ENCODE results near the gene TBC1D1. TPM values are rescaled to one million over a fixed set of nuclear protein-coding genes. Genes with fewer than 3 reads are reported as not detected.

The TBC1D1 gene
- total and polyA plus RNA-seq, 2 of the 8 experiments (the other 6 are each of a cell fraction or from before 2014, with no cell fraction given): 96.9 to 162 TPM

- H3K79me1 ChIP-seq (ENCODE audit: low read depth, low read length): no peaks in the 10 kb centered on the region
- no peak overlapping the region for H3K56ac ChIP-seq (replicated peaks; ENCODE audit: insufficient read length, low read depth, low read length)
- H3K27ac ChIP-seq (ENCODE audit: low read depth, low read length): no peak overlapping the region
- H2AFZ ChIP-seq (ENCODE audit: low read length): no peak overlapping the region
- no peak overlapping the region for H2BK20ac ChIP-seq (ENCODE audit: low read length)
- DNase-seq (ENCODE audit: low read depth in 1 of 2, low spot score in 2 of 2): no peak
- no peaks in the 10 kb centered on the region for H3K9me3 ChIP-seq (ENCODE audit: insufficient read depth in 2 of 2, low read depth in 1 of 2, low read length in 1 of 2)
- H3K4me3 ChIP-seq (ENCODE audit: extremely low read depth in 1 of 4, insufficient read depth in 2 of 4, low read depth in 3 of 4, low read length in 4 of 4): no peak overlapping the region
- CTCF ChIA-PET (ENCODE audit: partially characterized antibody): interaction anchor here (1.0 to 1.1 kb wide), 2 partner anchors 12 to 55 kb away, joined by 3 read pairs; no protein-coding TSS in a partner anchor
- H4K5ac ChIP-seq (ENCODE audit: insufficient read length, low read depth, low read length): no peak overlapping the region
- TF ChIP-seq RAD21 (IDR thresholded peaks at IDR 0.05 in 1 of 2, conservative IDR thresholded peaks at IDR 0.05 in 1 of 2; ENCODE audit: low read depth in 2 of 2, low read length in 2 of 2): no peak
- no peak for TF ChIP-seq NRF1 (IDR thresholded peaks at IDR 0.05; ENCODE audit: low read depth, low read length)
- TF ChIP-seq TEAD4 (IDR thresholded peaks at IDR 0.05; ENCODE audit: low read depth, low read length): no peak
- TF ChIP-seq SIRT6 (IDR thresholded peaks at IDR 0.05; ENCODE audit: low read length): no peak
- no peak overlapping the region for H3K18ac ChIP-seq (ENCODE audit: extremely low read depth, low read length)
- no peak overlapping the region for H2BK120ac ChIP-seq (replicated peaks; ENCODE audit: low read depth, low read length)
- H3K4me2 ChIP-seq (ENCODE audit: insufficient read depth in 1 of 2, low read depth in 2 of 2, low read length in 2 of 2): no peak overlapping the region
- no peak overlapping the region for H2BK15ac ChIP-seq (ENCODE audit: low read length)
- H3K36me3 ChIP-seq (ENCODE audit: control insufficient read depth in 2 of 4, insufficient read depth in 4 of 4, low read length in 3 of 4): no peaks in the 10 kb centered on the region
- H3K4ac ChIP-seq (replicated peaks; ENCODE audit: insufficient read length, low read depth, low read length): no peak overlapping the region
- H4K8ac ChIP-seq (ENCODE audit: extremely low read depth, insufficient read depth, low read length): no peak overlapping the region
- no peak overlapping the region for H2BK5ac ChIP-seq (ENCODE audit: low read depth, low read length)
- H3K27me3 ChIP-seq (replicated peaks in 1 of 4; ENCODE audit: control insufficient read depth in 3 of 4, extremely low read depth in 1 of 4, insufficient read depth in 3 of 4, low read length in 3 of 4): no peaks in the 10 kb centered on the region
- no peak overlapping the region for H2AK5ac ChIP-seq (ENCODE audit: low read depth, low read length)
- H3K79me2 ChIP-seq (ENCODE audit: control insufficient read depth in 1 of 2, insufficient read depth in 2 of 2, low read length in 2 of 2): no peaks in the 10 kb centered on the region
- no peak overlapping the region for H4K91ac ChIP-seq (replicated peaks; ENCODE audit: insufficient read length, low read length)
- POLR2A ChIA-PET (ENCODE audit: partially characterized antibody): no interaction called here
- H3K4me1 ChIP-seq (replicated peaks in 1 of 4; ENCODE audit: control insufficient read depth in 3 of 4, insufficient read depth in 4 of 4, low read length in 3 of 4): no peaks in the 10 kb centered on the region
- 89% methylated on average over 4 of the region's 4 CpGs; no CpG with 5 or more reads in 1 of the 2 experiments for WGBS, 2 experiments (ENCODE audit: extremely low coverage in 1 of 2, insufficient coverage in 1 of 2, insufficient read length in 1 of 2, insufficient replicate concordance in 2 of 2, low coverage in 1 of 2, low lambda C conversion rate in 2 of 2, missing lambda C conversion rate in 1 of 2)
- FAIRE-seq: no peak
- H3K9ac ChIP-seq (replicated peaks in 1 of 4; ENCODE audit: extremely low read depth in 1 of 4, low read depth in 3 of 4, low read length in 3 of 4): no peak overlapping the region
- H2BK12ac ChIP-seq (ENCODE audit: low read depth, low read length): no peak overlapping the region
- no peak overlapping the region for H3K23ac ChIP-seq (ENCODE audit: insufficient read length)
- H4K20me1 ChIP-seq (replicated peaks in 1 of 2; ENCODE audit: control insufficient read depth in 1 of 2, insufficient read depth in 2 of 2, low read length in 2 of 2): no peaks in the 10 kb centered on the region
- H3K23me2 ChIP-seq (ENCODE audit: low read depth, low read length): no peaks in the 10 kb centered on the region
- no peak overlapping the region for H3K14ac ChIP-seq (ENCODE audit: insufficient read length)
Observed at GRCh38 chr4:38145741-38146140, 254.9 kb downstream of the TBC1D1 start.
